HG03039 (cell line): Measurements from ENCODE around the gene CIP2A.

Experiments
- ATAC-seq: cut with Tn5 transposase; IDR thresholded peaks from one replicate; pipeline ENCODE4 v1.9.1; 2021; ENCODE audit warnings: mild to moderate bottlenecking, moderate library complexity; ENCODE audit not compliant: unreplicated experiment

CIP2A gene

DNA sequence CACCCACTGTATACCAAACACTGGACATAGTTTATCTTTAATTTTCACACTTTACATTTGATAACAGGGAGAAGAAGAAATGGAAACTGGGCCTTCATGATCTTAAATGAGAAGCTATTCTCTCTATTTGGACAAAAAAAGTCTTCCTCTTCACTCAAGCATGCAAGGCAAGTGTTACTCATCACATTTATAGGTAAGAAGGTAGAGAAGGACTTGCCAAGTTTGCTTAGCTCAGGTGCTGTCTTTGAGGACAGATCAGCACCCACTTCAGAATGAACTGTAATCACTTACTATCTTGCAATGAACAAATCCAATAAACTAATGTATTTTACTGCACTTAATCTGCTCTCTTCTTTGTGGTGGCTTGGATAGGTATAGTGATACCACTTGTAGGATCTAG lies 77.7 kb downstream of the CIP2A start:
- ATAC-seq = no peak

DNA sequence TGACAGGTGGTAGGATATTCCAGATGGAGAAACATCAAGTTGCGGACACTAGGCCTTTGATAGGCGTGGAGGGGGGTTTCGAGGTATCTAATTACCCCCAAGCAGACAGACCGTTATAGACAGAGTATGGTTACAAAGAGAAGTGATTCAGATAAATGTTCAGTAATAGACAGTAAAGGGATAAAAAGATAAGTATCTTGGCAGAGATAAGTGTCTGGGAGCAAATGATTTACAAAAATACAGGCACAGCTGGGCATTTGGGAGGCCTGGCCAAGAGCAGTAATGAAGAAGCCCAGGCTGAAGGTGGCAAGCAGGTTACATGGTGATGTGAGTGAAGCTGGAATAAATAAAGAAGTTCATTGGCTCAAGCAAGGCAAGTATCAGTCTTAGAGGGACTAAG lies 78.2 kb downstream of the CIP2A start:
- no peak for ATAC-seq

DNA sequence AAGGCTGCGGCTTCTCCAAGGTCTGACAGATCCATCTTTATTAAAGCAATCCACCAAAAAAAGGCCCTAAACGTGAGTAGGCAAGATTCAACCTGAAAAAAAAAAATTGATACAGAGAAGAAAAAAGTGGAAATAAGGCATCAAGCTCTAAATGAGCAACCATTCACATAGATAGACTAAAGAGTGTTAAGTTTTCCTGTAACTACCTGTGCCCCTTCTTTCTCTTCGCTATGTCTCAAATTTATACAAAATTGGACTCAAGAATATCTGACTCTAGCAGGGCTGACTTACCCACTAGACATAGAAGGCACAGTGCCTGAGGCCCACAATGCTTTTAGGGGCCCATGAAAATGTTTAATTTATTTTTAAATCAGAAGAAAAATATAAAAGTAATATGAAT lies 78.7 kb downstream of the CIP2A start, which contains the start of gene MYH15:
TSS of gene MYH15 (minus strand) at position 101 of the 400 bp plus-strand sequence. CDS start at position 35, 66 bp downstream.
- no peak for ATAC-seq

- no peak for ATAC-seq
Measured at GRCh38 chr3:108509871-108510270, 79.4 kb downstream of the CIP2A start.

- no peak for ATAC-seq
Measured at GRCh38 chr3:108509263-108509662, 80.0 kb downstream of the CIP2A start.

DNA sequence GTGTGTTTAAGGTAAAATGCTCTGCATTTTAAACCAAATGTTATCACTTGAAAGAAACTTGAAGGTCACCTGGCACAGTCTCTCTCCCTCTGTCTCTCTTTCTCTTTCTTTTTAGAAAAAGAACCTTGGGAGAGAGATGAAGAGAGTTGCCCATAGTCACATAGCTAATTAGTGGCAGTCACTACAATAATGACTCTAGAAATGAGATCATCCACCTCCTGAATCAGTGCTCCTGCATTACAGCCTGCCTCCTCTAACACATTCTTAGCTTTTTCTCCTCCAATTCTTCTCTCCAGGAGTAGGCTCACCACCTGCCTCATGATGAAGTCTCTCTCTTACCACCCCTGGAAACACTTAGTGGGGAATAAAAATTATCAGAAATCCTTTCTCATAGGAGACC lies 81.3 kb downstream of the CIP2A start:
- no peak for ATAC-seq

- ATAC-seq = no peak
Measured at GRCh38 chr3:108505811-108506210, 83.4 kb downstream of the CIP2A start.

DNA sequence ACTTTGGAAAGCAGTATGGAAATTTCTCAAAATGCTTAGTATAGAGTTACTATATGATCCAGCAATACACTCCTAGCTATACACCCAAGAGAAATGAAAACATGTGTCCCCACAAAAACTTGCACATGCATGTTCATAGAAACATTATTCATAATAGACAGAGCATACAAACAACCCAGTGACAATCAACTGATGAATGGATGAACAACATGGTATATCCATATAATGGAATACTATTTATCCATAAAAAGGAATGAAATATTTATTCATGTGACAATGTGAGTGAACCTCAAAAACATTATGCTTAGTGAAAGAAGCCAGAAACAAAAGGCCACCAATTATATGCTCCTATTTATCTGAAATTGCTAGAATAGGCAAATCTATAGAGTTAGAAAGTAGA lies 85.5 kb downstream of the CIP2A start:
- ATAC-seq = no peak

DNA sequence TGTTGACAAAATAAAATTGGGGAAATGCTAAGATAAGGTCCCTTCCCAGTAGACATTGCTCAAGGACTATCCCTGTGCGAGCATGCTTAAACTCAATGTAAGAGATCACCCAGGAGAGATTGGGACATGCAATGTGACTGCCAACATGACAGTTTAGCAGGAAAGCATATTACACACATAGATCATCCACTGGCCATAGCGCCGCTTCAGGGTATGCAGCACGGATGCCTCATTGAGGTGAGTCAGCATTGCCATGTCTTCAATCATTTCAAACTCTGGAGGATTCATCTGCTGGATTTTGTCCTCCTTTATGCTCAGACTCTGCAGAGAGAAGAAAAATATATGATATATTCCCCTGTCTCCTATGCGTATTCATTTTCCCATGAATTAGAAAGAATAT lies 87.7 kb downstream of the CIP2A start:
- no peak for ATAC-seq

- no peak for ATAC-seq
Measured at GRCh38 chr3:108500728-108501127, 88.5 kb downstream of the CIP2A start.
